Tibial nerve (tissue), 3 donors: ENCODE data around the gene IER2.

ENCODE experiments used
- CTCF ChIP-seq, 5 experiments: fragments of 200-600 bp in 3 of 5; fragments of 450-650 bp in 2 of 5; sonication (generic) in 3 of 5; IDR thresholded peaks; one replicate each; pipeline ENCODE4 v1.5.1; 2016 to 2019; ENCODE audit warnings: antibody characterized with exemption in 5 of 5, mild to moderate bottlenecking in 3 of 5, moderate library complexity in 2 of 5
- POLR2A ChIP-seq, 2 donors: fragments of 450-650 bp; IDR thresholded peaks; one replicate each; pipeline ENCODE4 v1.6.1; 2017; ENCODE audit warnings: antibody characterized with exemption in 2 of 2, mild to moderate bottlenecking in 2 of 2, moderate library complexity in 2 of 2

GRCh38 chr19:13129384-13129783, 20.8 kb upstream of the IER2 start:
- TF ChIP-seq CTCF (IDR thresholded peaks at IDR 0.05) (no peak), POLR2A (IDR thresholded peaks at IDR 0.05) (no peak)
